HK-2 (cell line): Measurements from ENCODE around the gene PIAS4.

Experiments
- DNase-seq: peaks from one replicate; pipeline ENCODE4 v3.0.0-alpha.2; 2018; ENCODE audit not compliant: unreplicated experiment

PIAS4 gene

GRCh38 chr19:4042731-4043082, 35.2 kb downstream of the PIAS4 start:
- no peak for DNase-seq

DNA sequence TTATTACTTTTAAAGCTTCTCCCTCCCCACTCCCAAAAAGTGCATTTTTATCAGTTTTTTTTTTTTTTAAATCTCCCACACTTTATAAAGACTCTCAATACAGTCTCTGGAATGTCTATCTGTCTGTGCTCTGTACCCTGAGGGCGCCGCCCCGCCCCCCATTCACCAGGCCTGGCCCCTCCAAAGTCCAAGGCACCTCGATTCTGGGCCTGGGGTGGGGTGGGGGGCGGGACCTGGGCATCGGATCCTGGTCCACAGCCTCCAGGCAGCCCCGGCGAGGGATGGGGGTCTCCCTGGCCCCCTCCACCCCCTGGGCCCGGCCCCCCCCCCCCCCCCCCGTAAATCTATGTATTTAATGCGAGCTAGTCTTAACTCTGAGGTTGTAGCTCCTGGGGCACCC, 35.9 kb downstream of the PIAS4 start:
- DNase-seq = no peak

DNA sequence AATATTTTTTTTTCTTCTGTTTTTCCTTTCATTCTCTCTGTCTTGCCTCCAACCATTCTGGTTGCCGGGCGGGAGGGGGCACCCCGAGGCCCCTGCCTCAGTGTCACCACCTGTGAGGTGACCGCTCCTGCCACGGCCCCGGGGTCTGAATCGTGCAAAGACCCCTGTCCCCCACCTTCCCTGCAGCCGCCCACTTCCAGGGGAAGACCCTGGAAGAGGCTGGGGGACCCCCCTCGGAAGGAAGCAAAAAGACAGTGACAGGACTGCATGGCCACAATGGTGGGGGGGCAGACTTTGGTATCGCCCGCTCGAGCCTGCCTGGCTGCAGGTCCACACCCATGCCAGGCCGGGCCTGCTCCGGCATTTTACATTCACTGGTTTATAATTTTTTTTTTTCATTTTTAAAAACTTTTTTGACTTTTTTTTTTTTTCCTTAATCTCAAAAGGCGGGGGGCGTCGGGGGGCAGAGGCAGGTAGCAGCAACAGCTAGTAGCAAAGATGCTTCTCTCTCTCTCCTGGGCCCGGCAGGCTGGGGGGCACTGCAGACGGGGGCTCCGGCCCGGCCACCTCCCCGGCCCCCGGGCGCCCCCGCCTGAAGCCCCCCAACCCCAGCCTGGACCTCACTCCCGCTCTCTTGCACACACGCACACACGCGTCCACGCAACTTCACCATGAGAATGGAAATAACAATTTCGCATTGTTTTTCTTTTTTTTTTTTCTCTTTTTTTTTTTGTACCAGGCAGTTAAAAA, 36.6 kb downstream of the PIAS4 start:
- no peak for DNase-seq

- DNase-seq = no peak
Observed at GRCh38 chr19:4044990-4045465, 37.5 kb downstream of the PIAS4 start.

DNA sequence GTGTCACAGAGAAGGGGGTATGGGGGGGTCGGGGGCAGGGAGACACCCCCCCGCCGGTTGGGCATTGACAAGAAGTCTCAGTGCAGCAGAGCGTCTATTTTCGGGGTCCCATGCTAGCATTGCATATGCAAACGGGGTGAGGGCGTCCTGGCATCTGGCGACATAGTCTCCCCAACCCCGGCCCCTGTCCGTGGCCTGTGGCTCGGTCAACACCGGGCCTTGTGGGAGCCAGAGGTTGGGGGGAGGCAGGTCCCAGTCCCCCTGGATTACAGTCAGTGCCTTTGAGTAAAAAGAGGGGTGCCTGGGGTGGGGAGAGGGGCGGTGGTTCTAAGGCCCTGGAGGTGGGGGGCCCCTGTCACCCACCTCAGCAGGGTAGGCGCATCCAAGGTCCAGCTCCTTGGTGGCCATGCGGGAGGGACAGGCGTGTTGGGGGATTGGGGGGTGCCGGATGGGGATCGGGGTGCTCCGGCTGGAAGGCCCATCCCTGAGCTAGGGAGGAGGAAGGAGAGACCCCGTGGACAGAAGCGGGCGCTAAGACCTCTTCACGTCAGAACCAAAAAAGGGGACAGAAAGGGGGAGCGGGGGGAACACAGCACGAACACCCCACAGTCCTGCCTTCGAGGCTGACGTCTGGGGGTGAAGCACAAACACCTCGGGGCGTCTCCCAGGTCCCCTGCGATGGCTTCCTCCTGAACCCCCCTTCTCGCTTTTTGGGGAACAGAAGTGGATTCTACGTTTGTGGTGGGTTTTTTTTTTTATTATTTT, 38.2 kb downstream of the PIAS4 start:
- DNase-seq = no peak

GRCh38 chr19:4046362-4046691, 38.8 kb downstream of the PIAS4 start:
- no peak for DNase-seq

DNA sequence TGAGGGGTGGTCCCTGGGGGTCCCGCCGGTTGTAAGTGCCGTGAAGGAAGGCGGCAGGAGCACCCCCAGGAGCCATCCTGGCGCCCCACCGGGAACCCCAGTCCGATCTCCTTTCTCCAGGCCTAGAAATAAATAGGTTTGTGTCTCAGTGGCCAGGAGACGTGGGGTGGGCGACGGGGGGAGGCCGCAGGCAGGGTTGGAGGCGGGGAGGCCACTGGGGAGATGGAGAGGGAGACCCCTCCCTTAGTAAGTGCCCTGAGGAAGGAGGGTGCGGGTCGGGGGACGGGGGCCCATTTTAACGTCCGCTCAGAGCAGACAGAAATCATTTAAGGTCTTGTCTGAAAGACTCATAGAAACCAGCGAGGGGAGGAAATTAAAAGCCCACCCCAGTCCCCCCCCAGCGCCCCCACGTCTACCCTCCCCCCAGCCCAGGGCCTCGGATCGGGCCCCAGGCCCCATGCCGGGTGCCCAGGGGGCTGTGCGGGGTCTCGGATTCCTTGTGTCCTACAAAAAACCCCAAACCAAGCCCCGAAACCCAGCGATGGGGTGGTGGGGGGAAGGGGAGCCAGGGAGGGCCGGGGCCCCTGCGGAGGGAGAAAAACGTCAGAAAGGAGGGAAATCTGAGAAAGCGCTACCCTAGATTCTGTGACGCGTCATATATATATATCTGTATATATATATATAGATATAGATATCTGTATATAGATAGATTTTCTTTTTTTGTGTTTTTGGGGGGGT, 39.6 kb downstream of the PIAS4 start:
- DNase-seq = no peak

DNA sequence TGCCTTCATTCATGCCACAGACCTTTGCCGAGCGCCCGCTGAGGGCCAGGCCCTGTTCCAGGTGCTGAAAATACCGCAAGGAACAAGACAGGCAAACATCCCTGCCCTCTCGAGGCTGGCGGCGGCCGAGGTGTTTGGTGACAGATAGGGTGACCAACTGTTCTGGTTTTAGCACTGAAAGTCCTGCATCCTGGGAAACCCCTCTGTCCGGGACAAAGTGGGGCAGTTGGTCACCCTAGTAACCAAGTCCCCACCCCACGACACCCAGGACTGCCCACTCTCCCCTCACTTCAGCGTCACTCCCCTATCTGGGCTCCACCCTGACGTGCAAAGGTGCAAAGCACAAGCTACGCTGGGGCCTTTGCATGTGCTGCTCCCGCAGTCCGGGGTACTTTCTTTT, 41.9 kb downstream of the PIAS4 start:
- DNase-seq = no peak

DNA sequence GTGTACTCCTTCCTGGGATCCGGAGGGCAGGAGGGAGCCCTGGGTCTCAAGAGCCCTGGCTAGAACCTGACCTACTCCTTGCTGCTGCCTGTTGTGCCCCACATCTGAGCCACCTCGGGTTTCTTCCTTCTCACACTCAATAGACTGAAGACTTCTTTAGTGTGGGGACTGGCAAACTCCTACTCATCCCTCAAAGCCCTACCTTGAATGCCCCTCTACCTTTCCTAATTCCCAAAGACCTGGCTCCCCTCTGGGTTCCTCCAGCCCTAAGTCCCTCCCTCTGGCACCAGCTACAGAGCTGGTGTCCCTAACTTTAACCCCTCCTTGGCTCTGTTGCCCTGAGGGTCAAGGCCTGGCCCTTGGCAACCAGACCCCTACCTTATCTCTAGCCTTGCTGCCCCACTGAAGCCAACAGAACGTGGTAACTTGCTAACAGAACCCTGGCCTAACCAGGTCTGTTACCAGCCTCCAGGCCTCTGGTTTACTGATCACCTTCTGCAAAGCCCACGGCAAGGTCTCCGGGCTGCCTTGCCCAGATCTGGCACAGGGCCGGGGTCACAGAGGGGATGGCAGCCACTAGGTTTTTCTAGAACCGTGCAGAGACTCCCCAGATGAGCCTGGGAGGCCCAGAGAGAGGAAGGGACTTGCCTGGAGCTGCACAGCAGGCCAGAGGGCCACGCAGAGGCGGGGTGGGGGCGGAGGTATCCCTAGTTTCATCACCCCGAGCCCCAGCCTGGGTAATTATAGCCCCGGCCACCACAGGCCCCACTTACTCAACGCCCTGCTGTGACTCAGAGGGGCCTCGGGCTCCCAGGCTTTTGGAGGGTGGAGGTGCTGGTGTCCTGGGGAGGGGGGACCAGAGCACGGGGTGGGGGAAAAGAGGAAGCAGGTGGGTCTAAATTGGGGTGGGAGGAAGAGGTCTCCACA, 43.9 kb downstream of the PIAS4 start:
- DNase-seq = peak; percentile 62

- peak; percentile 77 for DNase-seq
Observed at GRCh38 chr19:4052114-4052992, 44.8 kb downstream of the PIAS4 start.

GRCh38 chr19:4052993-4053422, 45.5 kb downstream of the PIAS4 start:
- DNase-seq = peak; percentile 27

GRCh38 chr19:4053423-4054324, 46.1 kb downstream of the PIAS4 start:
- no peak for DNase-seq

DNA sequence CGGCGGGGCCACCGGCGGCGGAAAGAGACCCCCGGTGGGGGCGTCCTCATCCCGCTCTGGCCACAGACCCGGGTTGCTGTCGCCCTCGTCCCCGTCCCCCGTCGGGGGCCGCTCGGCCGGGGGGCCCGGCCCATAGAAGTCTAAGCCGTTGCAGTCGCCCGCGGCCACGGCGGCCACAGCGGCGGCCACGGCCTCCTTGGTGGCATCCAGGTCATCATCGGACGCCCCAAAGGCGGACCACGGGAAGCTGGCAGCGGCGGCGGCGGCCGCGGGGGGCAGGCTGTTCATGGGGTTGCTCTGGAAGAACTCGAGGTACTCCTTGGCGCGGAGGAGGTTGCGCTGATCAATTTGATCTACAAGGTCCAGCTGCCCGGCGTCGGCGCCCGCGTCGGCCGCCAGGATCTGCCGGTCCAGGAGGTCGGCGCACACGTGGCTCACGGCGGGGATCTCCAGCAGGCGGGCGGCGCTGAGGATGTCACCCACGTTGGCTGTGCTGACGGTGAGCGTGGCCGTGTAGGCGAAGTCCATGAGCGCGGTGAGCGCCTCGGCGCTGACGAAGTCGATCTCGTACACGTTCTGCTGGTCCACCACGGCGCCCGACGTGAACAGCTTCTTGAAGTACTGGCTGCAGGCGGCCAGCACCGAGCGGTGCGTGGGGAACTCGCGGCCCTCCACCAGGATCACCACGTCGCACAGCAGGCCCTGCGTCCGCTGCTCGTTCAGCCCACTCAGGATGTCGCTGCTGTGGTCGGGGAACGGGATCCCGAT, 47.1 kb downstream of the PIAS4 start:
- no peak for DNase-seq

GRCh38 chr19:4055209-4055552, 47.6 kb downstream of the PIAS4 start:
- DNase-seq = no peak

GRCh38 chr19:4057931-4058692, 50.6 kb downstream of the PIAS4 start:
- DNase-seq = peak; percentile 89

- DNase-seq = no peak
Observed at GRCh38 chr19:4058693-4059452, 51.3 kb downstream of the PIAS4 start.

GRCh38 chr19:4059453-4059871, 51.9 kb downstream of the PIAS4 start:
- DNase-seq = no peak
